ENCODE data around the gene GLG1. TPM values are rescaled to one million over a fixed set of nuclear protein-coding genes. Genes with fewer than 3 reads are reported as not detected.
"Not testable (repeated sequence)": the region's sequence is repeated elsewhere in the genome, so short reads cannot be mapped to it uniquely, and the experiment has no call there.

Gene GLG1
- total RNA-seq, result 104 TPM

- DNase-seq, result peak; percentile 88
These were observed at the start of gene GLG1 for GRCh38 chr16:74606521-74607309. GLG1 (minus strand) TSS chr16:74607114; CDS start chr16:74607094, 20 bp downstream.

- DNase-seq, result no peak
These were observed 47.7 kb upstream of the GLG1 start for GRCh38 chr16:74654536-74655050.

GRCh38 chr16:74652883-74653282 is 46.0 kb upstream of the GLG1 start:
- DNase-seq, result not testable (repeated sequence)

- no peak for DNase-seq
These were observed 45.3 kb upstream of the GLG1 start for GRCh38 chr16:74652249-74652648.

- DNase-seq, result no peak
These were observed 44.9 kb upstream of the GLG1 start for GRCh38 chr16:74651841-74652240.

- DNase-seq, result no peak
These were observed 44.2 kb upstream of the GLG1 start for GRCh38 chr16:74650966-74651567.

GRCh38 chr16:74649839-74650504 is 43.1 kb upstream of the GLG1 start:
- DNase-seq, result no peak

- no peak for DNase-seq
These were observed 35.1 kb upstream of the GLG1 start for GRCh38 chr16:74641969-74642368.

GRCh38 chr16:74637742-74638453 is 31.0 kb upstream of the GLG1 start:
- DNase-seq, result no peak

GRCh38 chr16:74635303-74635702 is 28.4 kb upstream of the GLG1 start:
- DNase-seq, result no peak

GRCh38 chr16:74633686-74634085 is 26.8 kb upstream of the GLG1 start:
- no peak for DNase-seq

- no peak for DNase-seq
These were observed 20.7 kb upstream of the GLG1 start for GRCh38 chr16:74627506-74628220.

- no peak for DNase-seq
These were observed 20.0 kb upstream of the GLG1 start for GRCh38 chr16:74626741-74627416.

GRCh38 chr16:74625500-74626350 is 18.8 kb upstream of the GLG1 start:
- DNase-seq, result no peak

GRCh38 chr16:74623839-74624235 is 16.9 kb upstream of the GLG1 start:
- DNase-seq, result no peak

- DNase-seq, result peak; percentile 5
These were observed 16.4 kb upstream of the GLG1 start for GRCh38 chr16:74623214-74623838.

- DNase-seq, result no peak
These were observed 15.1 kb upstream of the GLG1 start for GRCh38 chr16:74622005-74622404.

GRCh38 chr16:74617206-74617788 is 10.4 kb upstream of the GLG1 start:
- no peak for DNase-seq

- no peak for DNase-seq
These were observed 4.8 kb upstream of the GLG1 start for GRCh38 chr16:74611721-74612120.
